Epithelial cell of esophagus (primary cell): Measurements from ENCODE around the gene RAN.
"Not testable (repeated sequence)": the region's sequence is repeated elsewhere in the genome, so short reads cannot be mapped to it uniquely, and the experiment has no call there.

ENCODE experiments used
- DNase-seq: peaks from one replicate; pipeline ENCODE4 v3.0.0; 2010; ENCODE audit warnings: low read depth
- H3K4me3 ChIP-seq: 2 replicates; pipeline ENCODE4 v1.5.1; 2011; ENCODE audit warnings: mild to moderate bottlenecking, low read length, control low read depth
- CTCF ChIP-seq: IDR thresholded peaks from 2 replicates; pipeline ENCODE4 v1.5.1; 2011; ENCODE audit warnings: low read depth, mild to moderate bottlenecking, low read length, control low read depth, inconsistent platforms; ENCODE audit not compliant: insufficient read depth; ENCODE audit errors: missing control alignments

RAN gene

GRCh38 chr12:130874696-130875095 is 2.8 kb downstream of the RAN start:
- DNase-seq, result no peak
- H3K4me3 ChIP-seq, result no peak overlapping the region
- no peak for TF ChIP-seq CTCF

GRCh38 chr12:130875193-130875592 is 3.3 kb downstream of the RAN start:
- no peak for DNase-seq
- no peak overlapping the region for H3K4me3 ChIP-seq
- TF ChIP-seq CTCF, result no peak

GRCh38 chr12:130875708-130876107 is 3.8 kb downstream of the RAN start:
- not testable (repeated sequence) for H3K4me3 ChIP-seq, DNase-seq

- no peak for TF ChIP-seq CTCF
- no peak overlapping the region for H3K4me3 ChIP-seq
- no peak for DNase-seq
Observed at GRCh38 chr12:130876297-130876696, 4.4 kb downstream of the RAN start.

- no peak overlapping the region for H3K4me3 ChIP-seq
- DNase-seq, result no peak
- TF ChIP-seq CTCF, result no peak
Observed at GRCh38 chr12:130876758-130877157, 4.9 kb downstream of the RAN start.

- DNase-seq, result no peak
- TF ChIP-seq CTCF, result no peak
- no peak overlapping the region for H3K4me3 ChIP-seq
Observed at GRCh38 chr12:130877333-130877732, 5.5 kb downstream of the RAN start.

- H3K4me3 ChIP-seq, result no peak overlapping the region
- DNase-seq, result no peak
- TF ChIP-seq CTCF, result no peak
Observed at GRCh38 chr12:130878193-130879185, 6.6 kb downstream of the RAN start.
